IPS-15b (cell line): ENCODE results near the gene NTRK3.

Source experiments
- H3K27me3 ChIP-seq: one replicate; pipeline ENCODE4 v1.6.1; 2013; ENCODE audit warnings: low read length; ENCODE audit not compliant: control insufficient read depth, insufficient read depth
- H3K36me3 ChIP-seq: one replicate; pipeline ENCODE4 v1.6.1; 2013; ENCODE audit warnings: low read length; ENCODE audit not compliant: control insufficient read depth, insufficient read depth
- H3K4me1 ChIP-seq: one replicate; pipeline ENCODE4 v1.6.1; 2013; ENCODE audit warnings: mild to moderate bottlenecking, low read length; ENCODE audit not compliant: control insufficient read depth, insufficient read depth
- H3K4me3 ChIP-seq: one replicate; pipeline ENCODE4 v1.5.1; 2013; ENCODE audit warnings: low read depth, low read length
- H3K9ac ChIP-seq: one replicate; pipeline ENCODE4 v1.6.1; 2013; ENCODE audit warnings: low read depth, mild to moderate bottlenecking, low read length
- H3K9me3 ChIP-seq: one replicate; pipeline ENCODE4 v1.6.1; 2013; ENCODE audit warnings: mild to moderate bottlenecking, low read length; ENCODE audit not compliant: control insufficient read depth, insufficient read depth

Gene NTRK3

GRCh38 chr15:87955284-87955909 lies 301.1 kb downstream of the NTRK3 start:
- no peaks in the 10 kb centered on the region for H3K27me3 ChIP-seq
- no peak overlapping the region for H3K4me3 ChIP-seq
- no peak overlapping the region for H3K9ac ChIP-seq
- H3K36me3 ChIP-seq = no peaks in the 10 kb centered on the region
- H3K4me1 ChIP-seq = no peaks in the 10 kb centered on the region
- no peaks in the 10 kb centered on the region for H3K9me3 ChIP-seq

DNA sequence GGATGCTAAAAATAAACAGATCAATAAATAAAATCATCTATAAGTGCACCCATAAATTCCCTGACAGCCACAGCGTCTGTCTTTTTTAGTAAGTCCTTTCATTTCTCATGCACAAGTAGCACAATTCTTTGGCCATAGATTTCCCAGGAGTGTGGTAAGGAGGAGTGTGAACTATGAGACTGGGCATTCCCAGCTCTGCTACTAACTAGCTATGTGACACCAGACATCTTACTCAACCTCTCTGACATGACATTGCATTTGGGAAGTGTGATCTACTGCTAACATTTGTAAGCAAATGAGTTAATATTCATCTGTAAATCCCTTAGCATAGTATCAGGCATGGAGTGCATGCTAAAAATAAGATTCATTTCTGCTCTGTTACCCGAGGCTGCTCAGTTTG lies 301.7 kb downstream of the NTRK3 start:
- Histone ChIP-seq H3K9me3 (no peaks in the 10 kb centered on the region), H3K4me1 (no peaks in the 10 kb centered on the region), H3K4me3 (no peak overlapping the region), H3K9ac (no peak overlapping the region), H3K27me3 (no peaks in the 10 kb centered on the region), H3K36me3 (no peaks in the 10 kb centered on the region)

GRCh38 chr15:87952736-87953287 lies 303.7 kb downstream of the NTRK3 start:
- Histone ChIP-seq H3K4me1 (no peaks in the 10 kb centered on the region), H3K27me3 (no peaks in the 10 kb centered on the region), H3K9ac (no peak overlapping the region), H3K36me3 (no peaks in the 10 kb centered on the region), H3K9me3 (no peaks in the 10 kb centered on the region), H3K4me3 (no peak overlapping the region)

GRCh38 chr15:87949575-87950223 lies 306.8 kb downstream of the NTRK3 start:
- H3K4me3 ChIP-seq = no peak overlapping the region
- no peak overlapping the region for H3K9ac ChIP-seq
- H3K36me3 ChIP-seq = no peaks in the 10 kb centered on the region
- no peaks in the 10 kb centered on the region for H3K27me3 ChIP-seq
- no peaks in the 10 kb centered on the region for H3K4me1 ChIP-seq
- no peaks in the 10 kb centered on the region for H3K9me3 ChIP-seq

DNA sequence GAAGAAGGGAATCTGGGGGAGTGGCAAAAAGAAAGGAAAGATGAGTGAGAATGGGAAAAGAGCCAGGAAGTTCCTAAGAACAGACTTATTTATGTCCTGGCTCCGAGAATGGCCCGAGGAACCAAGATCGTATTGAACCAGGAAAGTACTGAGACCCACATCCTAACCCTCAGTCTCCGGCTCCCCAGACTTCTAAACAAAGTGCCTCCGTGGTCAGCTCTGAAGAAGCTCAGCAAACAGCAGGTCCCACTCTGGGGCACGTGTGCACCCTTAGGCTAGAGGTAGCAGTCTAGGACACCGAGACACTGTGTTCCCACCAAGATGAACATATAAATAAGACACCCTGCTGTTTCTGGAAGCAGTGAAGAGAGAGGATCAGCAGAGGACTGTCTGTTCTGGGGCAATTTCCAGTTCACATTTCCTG lies 307.4 kb downstream of the NTRK3 start:
- Histone ChIP-seq H3K4me3 (no peak overlapping the region), H3K4me1 (no peaks in the 10 kb centered on the region)

GRCh38 chr15:87947560-87947959 lies 309.0 kb downstream of the NTRK3 start:
- H3K4me3 ChIP-seq = no peak overlapping the region
- no peaks in the 10 kb centered on the region for H3K27me3 ChIP-seq
- H3K36me3 ChIP-seq = no peaks in the 10 kb centered on the region
- no peaks in the 10 kb centered on the region for H3K9me3 ChIP-seq
- H3K9ac ChIP-seq = no peak overlapping the region
- no peaks in the 10 kb centered on the region for H3K4me1 ChIP-seq

More for the DNA sequence above, 307.4 kb downstream of the NTRK3 start:
- Histone ChIP-seq H3K9ac (no peak overlapping the region), H3K27me3 (no peaks in the 10 kb centered on the region), H3K9me3 (no peaks in the 10 kb centered on the region), H3K36me3 (no peaks in the 10 kb centered on the region)

DNA sequence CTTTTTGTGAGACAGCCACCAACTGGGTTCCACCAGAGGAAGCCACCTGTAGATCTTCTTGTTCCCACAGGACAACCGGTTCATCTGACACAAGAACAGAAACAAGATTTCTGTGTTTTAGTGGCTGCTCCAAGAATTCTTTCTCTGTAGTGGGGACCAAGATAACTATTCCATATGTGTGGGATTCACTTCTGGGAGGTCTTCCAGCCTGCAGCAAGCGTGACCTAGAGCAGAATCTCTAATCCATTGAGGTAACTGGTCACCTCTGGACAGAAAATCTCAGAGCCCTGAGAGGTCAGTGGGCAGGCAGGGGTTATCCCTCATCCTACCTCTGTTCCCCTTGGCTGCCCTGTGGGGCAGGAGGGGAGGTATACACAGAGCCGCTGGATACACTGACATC lies 311.3 kb downstream of the NTRK3 start:
- Histone ChIP-seq H3K4me1 (no peaks in the 10 kb centered on the region), H3K9ac (no peak overlapping the region), H3K4me3 (no peak overlapping the region), H3K36me3 (no peaks in the 10 kb centered on the region), H3K9me3 (no peaks in the 10 kb centered on the region), H3K27me3 (no peaks in the 10 kb centered on the region)

DNA sequence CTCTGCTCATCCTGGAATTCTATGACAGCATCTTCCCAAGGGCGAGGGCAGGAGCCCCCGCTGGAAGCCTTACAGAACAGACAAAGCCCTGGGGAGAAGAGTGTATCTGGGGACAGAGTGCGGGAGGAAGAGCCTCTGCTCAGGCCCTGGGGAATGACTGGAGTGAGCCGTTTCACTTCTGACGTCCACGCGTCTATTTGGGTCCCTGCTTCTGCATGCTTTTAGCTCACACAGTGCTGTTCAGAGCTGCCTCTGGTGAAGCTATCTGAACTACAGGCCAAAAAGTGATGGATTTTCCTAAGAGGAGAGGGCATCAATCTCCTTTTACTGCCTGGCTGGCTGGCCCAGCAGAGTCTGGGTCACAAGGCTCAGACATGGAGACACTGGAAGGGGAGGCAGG lies 311.8 kb downstream of the NTRK3 start:
- Histone ChIP-seq H3K36me3 (no peaks in the 10 kb centered on the region), H3K4me1 (no peaks in the 10 kb centered on the region), H3K9ac (no peak overlapping the region), H3K4me3 (no peak overlapping the region), H3K9me3 (no peaks in the 10 kb centered on the region), H3K27me3 (no peaks in the 10 kb centered on the region)

- no peaks in the 10 kb centered on the region for H3K9me3 ChIP-seq
- no peak overlapping the region for H3K4me3 ChIP-seq
- no peaks in the 10 kb centered on the region for H3K4me1 ChIP-seq
- no peaks in the 10 kb centered on the region for H3K27me3 ChIP-seq
- H3K9ac ChIP-seq = no peak overlapping the region
- no peaks in the 10 kb centered on the region for H3K36me3 ChIP-seq
Measured at GRCh38 chr15:87944050-87944449, 312.5 kb downstream of the NTRK3 start.

DNA sequence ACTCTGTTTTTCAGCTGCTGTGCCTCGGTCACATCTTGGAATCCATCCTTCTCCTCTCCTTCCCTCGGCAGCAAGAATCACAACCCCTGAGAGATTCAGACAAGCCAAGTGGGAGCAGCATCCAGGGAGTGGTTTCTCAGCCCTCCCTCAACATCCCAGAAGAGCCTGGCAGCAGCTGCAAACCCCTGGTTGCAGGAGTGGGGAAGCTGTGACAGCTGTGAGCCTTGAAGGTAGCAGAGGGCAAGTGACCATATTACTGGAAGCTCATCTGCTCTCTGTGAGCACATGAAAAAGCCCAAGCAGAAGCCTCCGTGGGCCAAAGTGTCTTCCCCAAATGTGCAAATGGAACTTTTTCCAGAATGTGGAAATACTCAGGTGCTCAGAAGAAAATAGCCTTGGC lies 312.9 kb downstream of the NTRK3 start:
- Histone ChIP-seq H3K4me3 (no peak overlapping the region), H3K9me3 (no peaks in the 10 kb centered on the region), H3K9ac (no peak overlapping the region), H3K27me3 (no peaks in the 10 kb centered on the region), H3K4me1 (no peaks in the 10 kb centered on the region), H3K36me3 (no peaks in the 10 kb centered on the region)

DNA sequence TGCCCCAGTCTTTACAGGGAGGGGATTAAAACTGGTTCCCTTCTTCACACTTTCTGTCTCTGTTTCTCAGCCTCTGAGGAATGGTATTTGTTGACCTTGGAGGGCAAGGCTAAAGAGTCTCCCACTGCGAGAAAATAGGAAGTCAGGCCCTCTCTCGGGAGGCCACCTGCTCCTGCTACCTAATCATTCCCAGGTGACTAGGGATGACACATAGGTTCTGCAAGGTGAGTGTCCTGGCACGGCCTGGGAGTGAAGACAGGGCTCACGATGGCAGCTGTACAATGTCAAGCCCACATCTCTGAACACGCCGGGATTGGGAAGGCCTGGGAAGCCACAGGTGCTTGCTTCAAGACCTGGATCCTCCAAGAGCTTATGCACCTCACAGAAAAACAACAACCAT lies 314.2 kb downstream of the NTRK3 start:
- no peak overlapping the region for H3K9ac ChIP-seq
- no peak overlapping the region for H3K4me3 ChIP-seq
- no peaks in the 10 kb centered on the region for H3K36me3 ChIP-seq
- no peaks in the 10 kb centered on the region for H3K27me3 ChIP-seq
- no peaks in the 10 kb centered on the region for H3K9me3 ChIP-seq
- no peaks in the 10 kb centered on the region for H3K4me1 ChIP-seq

GRCh38 chr15:87941606-87942005 lies 314.9 kb downstream of the NTRK3 start:
- Histone ChIP-seq H3K27me3 (no peaks in the 10 kb centered on the region), H3K4me1 (no peaks in the 10 kb centered on the region), H3K9me3 (no peaks in the 10 kb centered on the region), H3K9ac (no peak overlapping the region), H3K36me3 (no peaks in the 10 kb centered on the region), H3K4me3 (no peak overlapping the region)
